Measurements from ENCODE around the gene DACT1. TPM values are rescaled to one million over a fixed set of nuclear protein-coding genes. Genes with fewer than 3 reads are reported as not detected.

The DACT1 gene
- total RNA-seq, 4 donors from 2014 or later: 2.4 to 11.0 (median 5.5) TPM

GRCh38 chr14:58598804-58599525 lies 38.8 kb upstream of the DACT1 start:
- DNase-seq (ENCODE audit: low spot score in 2 of 2): no peak
- H3K4me3 ChIP-seq (ENCODE audit: low read depth, poor library complexity, severe bottlenecking): no peak overlapping the region
- TF ChIP-seq POLR2A (IDR thresholded peaks at IDR 0.05): no peak
- TF ChIP-seq CTCF (IDR thresholded peaks at IDR 0.05): no peak
- 75 to 86% methylated on average over 11 of the region's 11 CpGs for WGBS, 2 donors
- intact Hi-C loops (cut with DNase I; ENCODE audit: low total_unique reads): no loop called here

GRCh38 chr14:58599707-58600106 lies 38.1 kb upstream of the DACT1 start:
- H3K4me3 ChIP-seq (ENCODE audit: low read depth, poor library complexity, severe bottlenecking): no peak overlapping the region
- intact Hi-C loops (cut with DNase I; ENCODE audit: low total_unique reads): no loop called here
- 90 to 100% methylated on average over 2 of the region's 2 CpGs for WGBS, 2 donors
- TF ChIP-seq CTCF (IDR thresholded peaks at IDR 0.05) (no peak), POLR2A (IDR thresholded peaks at IDR 0.05) (no peak)
- DNase-seq (ENCODE audit: low spot score in 2 of 2): no peak

- TF ChIP-seq POLR2A (IDR thresholded peaks at IDR 0.05): no peak
- no peak for TF ChIP-seq CTCF (IDR thresholded peaks at IDR 0.05)
- no peak for DNase-seq (ENCODE audit: low spot score in 2 of 2)
- intact Hi-C loops (cut with DNase I; ENCODE audit: low total_unique reads): no loop called here
- no peak overlapping the region for H3K4me3 ChIP-seq (ENCODE audit: low read depth, poor library complexity, severe bottlenecking)
- 68 to 75% methylated on average over 4 of the region's 4 CpGs for WGBS, 2 donors
Measured at GRCh38 chr14:58605465-58605864, 32.3 kb upstream of the DACT1 start.

- WGBS, 2 donors: 37 to 54% methylated on average over 7 of the region's 7 CpGs
- intact Hi-C loops (cut with DNase I; ENCODE audit: low total_unique reads): no loop called here
Measured at GRCh38 chr14:58607131-58607951, 30.4 kb upstream of the DACT1 start.

GRCh38 chr14:58607952-58608317 lies 29.8 kb upstream of the DACT1 start:
- TF ChIP-seq CTCF (IDR thresholded peaks at IDR 0.05) (no peak), POLR2A (IDR thresholded peaks at IDR 0.05) (no peak)
- intact Hi-C loops (cut with DNase I; ENCODE audit: low total_unique reads): no loop called here
- DNase-seq (ENCODE audit: low spot score in 2 of 2): no peak
- H3K4me3 ChIP-seq (ENCODE audit: low read depth, poor library complexity, severe bottlenecking): no peak overlapping the region
- WGBS, 2 donors: 34 to 45% methylated on average over 3 of the region's 3 CpGs

More at GRCh38 chr14:58607131-58607951, 30.4 kb upstream of the DACT1 start:
- no peak for DNase-seq (ENCODE audit: low spot score in 2 of 2)
- TF ChIP-seq POLR2A (IDR thresholded peaks at IDR 0.05): no peak
- no peak for TF ChIP-seq CTCF (IDR thresholded peaks at IDR 0.05)
- no peak overlapping the region for H3K4me3 ChIP-seq (ENCODE audit: low read depth, poor library complexity, severe bottlenecking)

All from lower leg skin (tissue), 4 donors.